ENCODE data around the gene MOCS2.

Gene MOCS2

DNA sequence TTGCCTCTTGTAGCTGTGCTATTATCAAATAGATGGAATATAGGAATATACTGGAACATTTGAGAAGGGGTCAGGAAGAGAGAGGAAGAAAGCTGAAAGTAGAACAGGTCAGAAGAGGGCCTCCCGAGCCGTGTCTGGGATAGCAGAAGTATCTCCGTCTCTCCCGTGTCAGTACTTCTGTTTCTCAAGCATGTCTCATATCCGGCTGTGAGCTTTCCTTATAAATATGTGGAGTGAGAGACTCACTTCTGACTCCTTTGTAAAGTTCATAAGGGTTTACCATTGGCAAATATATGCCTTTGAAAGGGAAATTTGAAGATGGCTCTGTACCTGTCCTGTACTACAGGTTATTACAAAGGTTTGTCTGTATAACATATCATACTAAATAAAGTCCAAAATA is 50.3 kb downstream of the MOCS2 start:
- DNase-seq (ENCODE audit: insufficient read length, low spot score) (no peak), FAIRE-seq (no peak)

DNA sequence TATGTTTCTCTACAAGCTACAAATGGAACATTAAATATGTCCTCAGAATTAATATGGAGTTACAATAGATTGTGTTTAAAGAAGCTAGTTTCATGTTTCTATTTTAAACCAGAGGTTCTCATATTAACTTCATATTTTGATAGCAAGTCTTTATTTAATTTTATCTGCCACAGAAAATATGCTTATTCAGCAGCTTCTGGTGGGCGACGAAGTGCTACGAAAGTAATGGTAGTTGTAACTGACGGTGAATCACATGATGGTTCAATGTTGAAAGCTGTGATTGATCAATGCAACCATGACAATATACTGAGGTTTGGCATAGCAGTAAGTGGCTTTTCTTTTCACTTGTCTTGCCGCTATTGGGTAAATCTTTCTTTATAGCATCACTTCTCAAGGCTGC is 54.2 kb downstream of the MOCS2 start:
- DNase-seq (ENCODE audit: insufficient read length, low spot score): no peak
- peak; percentile 20 for FAIRE-seq

DNA sequence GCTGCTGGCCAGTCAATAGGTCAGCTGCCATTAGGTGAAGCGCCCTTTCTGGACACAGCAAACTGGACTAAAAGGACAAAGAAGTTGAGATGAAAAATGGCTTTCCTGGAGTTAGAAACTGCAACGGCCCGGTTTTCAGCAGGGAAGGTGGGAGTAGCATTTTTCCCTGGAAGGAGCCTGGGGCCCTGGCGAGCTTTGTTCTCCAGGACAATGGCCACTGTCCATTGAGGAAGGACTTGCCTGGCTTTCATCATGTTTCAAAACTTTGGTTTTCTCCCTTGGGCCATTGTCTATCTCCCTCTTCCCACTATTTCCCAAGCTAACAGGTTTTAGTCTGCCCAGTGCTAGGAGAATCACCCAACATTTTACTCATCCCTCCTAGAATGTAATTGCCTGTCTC is 56.2 kb downstream of the MOCS2 start:
- FAIRE-seq: no peak

DNA sequence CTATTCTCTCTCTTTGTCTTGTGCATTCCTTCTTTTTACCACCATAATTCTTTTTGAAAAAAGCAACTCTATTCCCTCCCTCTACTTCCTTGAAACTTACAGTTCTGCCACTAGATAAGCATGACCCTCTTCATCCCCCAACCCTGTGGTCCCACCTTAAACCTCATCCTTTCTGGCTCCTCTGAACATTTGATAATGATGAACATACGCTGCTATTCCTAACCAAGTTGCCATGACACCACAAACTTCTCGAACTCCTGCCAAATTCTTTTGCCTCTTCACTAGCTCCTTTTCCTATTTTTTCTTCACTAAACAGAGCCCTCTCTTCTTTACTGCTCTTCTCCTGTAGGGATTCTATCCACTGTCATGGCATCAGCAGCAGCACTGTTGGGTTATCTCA is 57.1 kb downstream of the MOCS2 start:
- DNase-seq (ENCODE audit: insufficient read length, low spot score): no peak
- no peak for FAIRE-seq

More for the DNA sequence above, 56.2 kb downstream of the MOCS2 start:
- no peak for DNase-seq (ENCODE audit: insufficient read length, low spot score)

DNA sequence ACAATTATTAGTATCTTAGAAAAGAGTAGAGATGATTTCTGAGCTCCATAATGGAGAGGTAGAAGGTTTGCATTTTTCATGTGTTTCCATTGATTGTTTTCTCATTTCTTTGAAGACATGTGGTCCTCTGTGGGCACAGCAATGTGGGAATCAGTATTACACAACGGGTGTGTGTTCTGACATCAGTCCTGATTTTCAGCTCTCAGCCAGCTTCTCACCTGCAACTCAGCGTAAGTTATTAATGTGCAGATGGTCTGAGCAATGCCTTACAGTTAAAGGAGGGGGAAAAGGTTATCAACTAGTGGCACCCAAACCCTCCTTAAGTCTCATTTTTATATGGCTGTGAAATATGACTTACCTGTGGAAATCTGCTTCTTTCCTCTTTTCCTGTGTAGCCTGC is 61.3 kb downstream of the MOCS2 start:
- DNase-seq (ENCODE audit: insufficient read length, low spot score) (no peak), FAIRE-seq (no peak)
